Hematopoietic multipotent progenitor cell treated with erythropoietin and hydrocortisone succinate and interleukin-3 and kit ligand, for 8 days (in vitro differentiated cells): Measurements from ENCODE around the gene GPR108.
"Not testable (repeated sequence)": the region's sequence is repeated elsewhere in the genome, so short reads cannot be mapped to it uniquely, and the experiment has no call there.

Source experiments
- DNase-seq: peaks from one replicate; pipeline ENCODE4 v3.0.0-alpha.2; 2015

Gene GPR108

DNA sequence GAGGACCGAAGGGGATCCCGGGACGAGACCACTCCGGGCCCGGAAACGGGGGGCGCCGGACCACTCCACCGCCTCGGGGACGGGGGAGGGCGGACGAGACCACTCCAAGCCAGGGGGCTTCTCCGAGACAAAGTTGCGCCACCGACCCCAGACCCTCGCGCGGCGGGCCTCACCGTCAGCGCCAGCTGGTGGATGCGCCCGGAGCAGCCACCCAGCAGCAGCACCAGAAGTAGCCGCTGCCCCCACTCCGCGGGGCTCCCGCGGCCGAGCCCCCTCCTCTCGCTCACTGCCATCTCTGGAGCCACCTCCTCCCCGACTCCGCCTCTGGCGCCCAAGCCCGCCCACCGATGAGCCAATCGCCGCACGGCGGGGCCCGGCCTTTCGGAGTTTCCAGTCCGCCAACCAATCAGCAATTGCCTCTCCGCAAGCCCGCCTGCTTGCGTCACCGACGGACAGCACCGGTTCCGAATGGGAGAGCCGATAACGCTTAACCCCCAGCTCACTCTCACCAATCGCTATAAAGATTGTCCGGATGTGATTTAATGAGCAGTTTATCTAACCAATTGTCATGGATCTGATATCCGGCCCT is at the start of gene GPR108:
GPR108 (minus strand) TSS at position 297 of the 589 bp plus-strand sequence; CDS start at position 293, 4 bp downstream.
- peak; percentile 100 for DNase-seq

- DNase-seq = peak; percentile 35
Measured at GRCh38 chr19:6779206-6779605, 41.8 kb upstream of the GPR108 start.

- DNase-seq = peak; percentile 63
Measured at GRCh38 chr19:6778386-6778785, 41.0 kb upstream of the GPR108 start.

DNA sequence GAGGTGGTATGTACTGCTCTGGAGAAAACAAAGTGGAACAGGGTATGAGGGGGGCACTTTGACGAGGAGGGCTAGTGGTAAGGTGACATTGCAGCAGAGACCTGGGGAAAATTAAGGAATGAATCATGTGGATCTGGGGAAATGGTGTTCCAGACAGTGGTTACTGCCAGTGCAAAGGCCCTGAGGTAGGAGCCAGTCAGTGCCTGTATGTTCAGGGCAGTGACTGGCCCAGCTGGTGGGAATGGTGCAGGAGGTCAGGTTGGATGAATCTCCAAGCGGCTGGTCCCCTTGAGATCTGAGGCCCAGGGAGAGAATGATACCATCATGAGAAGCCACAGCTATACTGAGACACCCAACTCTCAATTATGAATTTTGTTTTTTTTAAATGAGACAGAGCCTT is 40.1 kb upstream of the GPR108 start:
- DNase-seq = no peak

- DNase-seq = no peak
Measured at GRCh38 chr19:6776999-6777398, 39.6 kb upstream of the GPR108 start.

- not testable (repeated sequence) for DNase-seq
Measured at GRCh38 chr19:6776045-6776444, 38.7 kb upstream of the GPR108 start.

- peak; percentile 57 for DNase-seq
Measured at GRCh38 chr19:6774821-6775707, 37.7 kb upstream of the GPR108 start.

GRCh38 chr19:6773323-6773931 is 36.0 kb upstream of the GPR108 start:
- DNase-seq = peak; percentile 34

GRCh38 chr19:6772866-6773322 is 35.5 kb upstream of the GPR108 start:
- no peak for DNase-seq

- peak; percentile 71 for DNase-seq
Measured at GRCh38 chr19:6772028-6772865, 34.9 kb upstream of the GPR108 start, which contains the start of gene VAV1. VAV1 (plus strand) TSS chr19:6772708; CDS start chr19:6772808, 100 bp downstream.

- DNase-seq = not testable (repeated sequence)
Measured at GRCh38 chr19:6771648-6772027, 34.3 kb upstream of the GPR108 start.

DNA sequence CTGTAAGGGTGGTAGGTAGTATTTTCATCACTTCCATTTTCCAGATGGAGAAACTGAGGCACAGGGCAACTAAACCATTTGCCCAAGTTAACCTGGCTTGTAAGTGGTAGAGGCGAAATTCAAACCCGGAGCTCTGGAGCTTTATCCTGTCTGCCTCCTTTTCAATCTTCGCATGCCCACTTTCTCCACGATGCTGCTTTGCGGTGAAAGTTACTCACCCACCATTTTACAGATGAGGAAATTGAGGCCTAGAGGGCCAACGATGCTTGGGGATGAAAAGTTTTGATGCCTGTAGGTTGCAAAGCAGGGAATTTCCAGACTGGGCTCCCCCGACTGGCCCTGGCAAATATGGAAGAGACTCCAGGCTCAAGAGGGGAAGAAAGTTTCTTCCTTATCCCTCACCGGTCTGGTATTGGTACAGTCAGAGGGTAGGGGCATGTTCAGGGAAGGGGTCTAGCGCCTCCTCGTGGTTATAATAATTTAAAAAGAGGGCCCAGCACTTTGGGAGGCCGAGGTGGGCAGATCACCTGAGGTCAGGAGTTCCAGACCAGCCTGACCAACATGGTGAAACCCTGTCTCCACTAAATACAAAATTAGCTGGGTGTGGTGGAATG is 31.7 kb upstream of the GPR108 start:
- DNase-seq = peak; percentile 43

DNA sequence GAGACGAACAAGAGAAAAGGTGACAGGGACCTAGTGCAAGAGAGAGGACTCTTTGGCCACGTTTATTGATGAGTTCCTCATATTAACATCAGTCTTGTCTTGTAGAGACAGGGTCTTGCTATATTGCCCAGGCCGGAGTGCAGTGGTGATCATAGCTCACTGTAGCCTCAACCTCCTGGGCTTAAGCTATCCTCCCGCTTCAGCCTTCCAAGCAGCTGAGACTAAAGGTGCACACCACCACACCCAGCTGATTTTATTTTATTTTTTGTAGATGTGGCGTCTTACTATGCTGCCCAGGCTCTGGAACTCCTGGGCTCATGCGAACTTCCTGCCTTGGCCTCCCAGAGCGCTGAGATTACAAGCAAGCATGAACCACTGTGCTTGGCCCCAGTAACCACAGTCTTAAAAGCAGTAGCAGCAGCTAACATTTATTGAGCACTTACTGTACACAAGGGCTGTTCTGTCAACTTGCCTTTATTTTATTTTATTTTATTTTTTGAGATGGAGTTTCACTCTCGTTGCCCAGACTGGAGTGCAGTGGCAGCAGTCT is 30.9 kb upstream of the GPR108 start:
- DNase-seq = no peak

DNA sequence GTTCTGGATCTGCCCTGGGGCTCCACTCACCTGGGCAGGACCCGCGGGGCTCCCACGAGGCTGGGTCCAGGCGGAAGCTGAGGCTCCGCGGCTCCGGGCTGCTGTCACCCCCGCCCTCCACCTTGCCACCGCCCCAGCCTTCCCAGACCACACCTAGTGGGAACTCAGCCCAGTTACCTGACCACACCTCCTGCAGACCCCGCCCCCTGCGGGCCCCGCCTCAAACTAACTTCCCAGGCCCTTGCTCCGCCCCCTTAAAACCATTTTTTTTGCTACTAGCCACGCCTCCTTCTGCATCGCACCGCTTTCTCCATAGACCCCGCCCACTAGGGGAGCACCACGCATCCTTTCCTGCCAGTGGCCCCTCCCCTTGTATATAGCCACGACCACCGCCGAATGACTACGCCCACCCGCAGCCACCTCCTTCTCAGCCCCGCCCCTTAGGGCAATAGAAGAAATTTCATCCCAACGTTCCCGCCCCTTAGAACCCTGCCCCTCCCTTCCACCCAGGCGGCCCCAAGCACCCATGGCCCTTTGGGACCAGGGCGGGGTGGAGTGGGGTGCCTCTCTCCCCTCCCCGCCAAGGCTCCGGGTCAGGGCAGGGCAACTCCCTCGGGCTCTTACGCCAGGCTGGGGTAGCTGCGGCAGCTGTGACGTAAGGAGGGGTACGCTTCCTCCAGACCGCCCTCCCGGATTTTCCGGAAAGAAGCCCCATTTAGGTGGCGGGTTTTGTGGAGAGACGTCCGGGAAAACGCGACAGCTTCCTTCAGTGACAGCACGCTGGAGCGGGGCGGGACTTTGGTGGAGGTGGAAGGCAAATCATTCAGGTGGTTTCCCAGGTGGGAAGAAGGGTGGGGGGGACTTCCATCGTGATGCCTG is 30.2 kb upstream of the GPR108 start, which contains the start of gene SH2D3A:
SH2D3A (minus strand) TSS at position 79 of the 879 bp plus-strand sequence. CDS start 3,687 bp downstream, outside the sequence.
- peak; percentile 94 for DNase-seq

GRCh38 chr19:6767081-6767356 is 29.6 kb upstream of the GPR108 start:
- peak; percentile 48 for DNase-seq

GRCh38 chr19:6766357-6767080 is 29.1 kb upstream of the GPR108 start:
- peak; percentile 19 for DNase-seq

DNA sequence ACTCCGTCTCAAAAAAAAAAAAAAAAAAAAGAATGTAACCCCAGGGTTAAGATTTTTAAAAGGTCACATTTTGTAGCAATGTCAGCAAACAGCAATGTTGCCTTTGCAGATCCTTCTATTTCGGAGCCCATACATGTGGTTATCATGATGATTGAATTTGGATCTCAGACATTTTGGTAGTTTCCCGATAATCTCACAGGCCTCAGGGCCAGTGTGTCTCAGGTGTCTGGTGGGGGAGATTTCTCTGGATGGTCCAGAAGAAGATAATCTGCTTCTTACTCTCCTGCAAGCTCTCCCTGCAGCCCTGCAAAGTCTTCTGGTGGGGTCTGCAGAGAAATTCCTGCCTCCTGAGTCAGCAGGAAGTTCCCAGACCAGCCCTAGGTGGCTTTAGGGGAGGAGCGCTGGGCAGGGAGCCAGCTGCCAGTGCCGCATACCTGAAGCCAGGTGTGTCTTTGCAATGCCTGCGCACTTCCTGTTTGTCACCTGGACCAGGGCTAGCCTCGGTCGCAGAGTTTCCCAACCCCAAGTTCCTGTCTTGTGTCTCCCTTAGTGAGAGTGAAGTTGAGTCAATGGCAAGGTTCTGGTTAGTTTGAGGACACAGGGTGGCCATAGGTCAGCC is 28.5 kb upstream of the GPR108 start:
- no peak for DNase-seq

DNA sequence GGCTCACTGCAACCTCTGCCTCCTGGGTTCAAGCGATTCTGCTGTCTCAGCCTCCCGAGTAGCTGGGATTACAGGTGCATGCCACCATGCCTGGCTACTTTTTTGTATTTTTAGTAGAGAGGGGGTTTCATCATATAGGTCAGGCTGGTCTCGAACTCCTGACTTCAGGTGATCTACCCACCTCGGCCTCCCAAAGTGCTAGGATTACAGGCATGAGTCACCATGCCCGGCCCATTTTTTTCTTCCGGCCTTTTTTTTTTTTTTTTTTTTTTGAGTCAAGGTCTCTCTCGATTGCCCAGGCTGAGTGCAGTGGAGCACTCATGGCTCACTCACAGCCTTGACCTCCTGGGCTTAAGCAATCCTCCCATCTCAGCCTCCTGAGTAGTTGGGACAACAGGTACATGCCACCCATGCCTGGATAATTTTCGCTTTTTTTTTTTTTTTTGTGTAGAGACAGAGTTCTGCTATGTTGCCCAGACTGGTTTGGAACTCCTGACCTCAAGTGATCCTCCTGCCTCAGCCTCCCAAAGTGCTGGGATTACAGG is 24.9 kb upstream of the GPR108 start:
- DNase-seq = not testable (repeated sequence)

- peak; percentile 57 for DNase-seq
Measured at GRCh38 chr19:6761053-6761676, 23.8 kb upstream of the GPR108 start.
